ENCODE measurements around the gene ELP2. TPM values are rescaled to one million over a fixed set of nuclear protein-coding genes. Genes with fewer than 3 reads are reported as not detected.

ELP2 gene
- total and polyA plus RNA-seq, 2 experiments from 2014 or later, result 54.3 to 63.8 TPM

DNA sequence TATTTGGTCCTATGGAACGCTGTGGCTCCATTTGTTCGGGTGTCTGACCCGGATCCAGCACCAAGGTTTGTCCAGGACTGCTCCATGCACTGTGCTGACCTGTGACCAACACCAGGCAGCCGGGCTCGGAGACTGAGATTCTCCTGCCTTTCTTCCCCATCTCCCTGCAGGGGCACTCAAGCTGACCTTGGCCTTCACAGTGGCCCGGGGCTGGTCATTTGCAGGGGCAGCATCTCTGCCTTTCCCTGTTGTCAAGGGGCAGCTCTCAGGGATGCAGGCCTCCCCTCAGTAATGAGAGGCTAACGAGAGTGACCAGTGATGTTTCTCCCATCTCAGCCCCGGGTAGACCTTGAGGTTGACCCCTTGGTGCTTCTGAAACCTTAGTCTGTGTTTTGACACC lies 85.1 kb downstream of the ELP2 start:
- WGBS (ENCODE audit: low lambda C conversion rate, missing lambda C conversion rate), result 92% methylated on average over 8 of the region's 8 CpGs
- Histone ChIP-seq H3K27ac (no peak overlapping the region), H2AFZ (no peak overlapping the region), H3K4me2 (no peak overlapping the region), H4K20me1 (ENCODE audit: insufficient read depth, poor library complexity, severe bottlenecking) (no peaks in the 10 kb centered on the region), H3K4me1 (ENCODE audit: insufficient read depth) (no peaks in the 10 kb centered on the region), H3K9me2 (replicated peaks; ENCODE audit: insufficient read depth) (no peaks in the 10 kb centered on the region), H3K36me3 (replicated peaks; ENCODE audit: insufficient read depth, low read depth) (no peaks in the 10 kb centered on the region), H3K9me3 (ENCODE audit: low read depth) (no peaks in the 10 kb centered on the region), H3K27me3 (no peaks in the 10 kb centered on the region), H3K4me3 (no peak overlapping the region), H3K79me2 (no peaks in the 10 kb centered on the region)
- TF ChIP-seq, protein P1, sequence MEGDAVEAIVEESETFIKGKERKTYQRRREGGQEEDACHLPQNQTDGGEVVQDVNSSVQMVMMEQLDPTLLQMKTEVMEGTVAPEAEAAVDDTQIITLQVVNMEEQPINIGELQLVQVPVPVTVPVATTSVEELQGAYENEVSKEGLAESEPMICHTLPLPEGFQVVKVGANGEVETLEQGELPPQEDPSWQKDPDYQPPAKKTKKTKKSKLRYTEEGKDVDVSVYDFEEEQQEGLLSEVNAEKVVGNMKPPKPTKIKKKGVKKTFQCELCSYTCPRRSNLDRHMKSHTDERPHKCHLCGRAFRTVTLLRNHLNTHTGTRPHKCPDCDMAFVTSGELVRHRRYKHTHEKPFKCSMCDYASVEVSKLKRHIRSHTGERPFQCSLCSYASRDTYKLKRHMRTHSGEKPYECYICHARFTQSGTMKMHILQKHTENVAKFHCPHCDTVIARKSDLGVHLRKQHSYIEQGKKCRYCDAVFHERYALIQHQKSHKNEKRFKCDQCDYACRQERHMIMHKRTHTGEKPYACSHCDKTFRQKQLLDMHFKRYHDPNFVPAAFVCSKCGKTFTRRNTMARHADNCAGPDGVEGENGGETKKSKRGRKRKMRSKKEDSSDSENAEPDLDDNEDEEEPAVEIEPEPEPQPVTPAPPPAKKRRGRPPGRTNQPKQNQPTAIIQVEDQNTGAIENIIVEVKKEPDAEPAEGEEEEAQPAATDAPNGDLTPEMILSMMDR (IDR thresholded peaks at IDR 0.05; ENCODE audit: poor library complexity), result no peak
- no peak for TF ChIP-seq EZH2 (IDR thresholded peaks at IDR 0.05; ENCODE audit: borderline replicate concordance)
- no peak for TF ChIP-seq EZH2phosphoT487 (IDR thresholded peaks at IDR 0.05; ENCODE audit: low read depth, severe bottlenecking, unreplicated experiment)
- no peak for DNase-seq (ENCODE audit: low spot score)

DNA sequence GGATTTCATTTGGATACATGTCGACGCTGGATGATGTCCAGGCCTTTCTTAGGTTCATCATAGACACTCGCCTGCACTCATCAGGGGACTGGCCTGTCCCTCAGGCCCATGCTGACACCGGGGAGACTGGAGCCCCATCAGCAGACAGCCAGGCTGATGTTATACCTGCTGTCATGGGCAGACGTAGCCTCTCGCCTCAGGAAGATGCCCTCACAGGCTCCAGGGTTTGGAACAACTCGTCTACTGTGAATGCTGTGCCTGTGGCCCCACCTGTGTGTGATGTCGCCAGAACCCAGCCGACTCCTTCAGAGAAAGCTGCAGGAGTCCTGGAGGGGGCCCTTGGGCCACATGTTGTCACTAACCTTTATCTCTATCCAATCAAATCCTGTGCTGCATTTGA lies 85.9 kb downstream of the ELP2 start:
- H3K4me2 ChIP-seq, result no peak overlapping the region
- H3K79me2 ChIP-seq, result no peaks in the 10 kb centered on the region
- H2AFZ ChIP-seq, result no peak overlapping the region
- no peak overlapping the region for H3K27ac ChIP-seq
- H4K20me1 ChIP-seq (ENCODE audit: insufficient read depth, poor library complexity, severe bottlenecking), result no peaks in the 10 kb centered on the region
- H3K4me1 ChIP-seq (ENCODE audit: insufficient read depth), result no peaks in the 10 kb centered on the region
- DNase-seq (ENCODE audit: low spot score), result no peak
- no peaks in the 10 kb centered on the region for H3K9me2 ChIP-seq (replicated peaks; ENCODE audit: insufficient read depth)
- H3K36me3 ChIP-seq (replicated peaks; ENCODE audit: insufficient read depth, low read depth), result no peaks in the 10 kb centered on the region
- H3K4me3 ChIP-seq, result no peak overlapping the region
- no peaks in the 10 kb centered on the region for H3K27me3 ChIP-seq
- WGBS (ENCODE audit: low lambda C conversion rate, missing lambda C conversion rate), result 82% methylated on average over 9 of the region's 9 CpGs
- no peak for TF ChIP-seq EZH2phosphoT487 (IDR thresholded peaks at IDR 0.05; ENCODE audit: low read depth, severe bottlenecking, unreplicated experiment)
- TF ChIP-seq EZH2 (IDR thresholded peaks at IDR 0.05; ENCODE audit: borderline replicate concordance), result no peak
- TF ChIP-seq, protein P1 (IDR thresholded peaks at IDR 0.05; ENCODE audit: poor library complexity), result no peak
- H3K9me3 ChIP-seq (ENCODE audit: low read depth), result no peaks in the 10 kb centered on the region

- peak; percentile 38 for DNase-seq (ENCODE audit: low spot score)
- Histone ChIP-seq H3K4me3 (no peak overlapping the region), H3K36me3 (replicated peaks; ENCODE audit: insufficient read depth, low read depth) (no peaks in the 10 kb centered on the region), H3K4me1 (ENCODE audit: insufficient read depth) (no peaks in the 10 kb centered on the region), H2AFZ (no peak overlapping the region), H3K4me2 (no peak overlapping the region), H4K20me1 (ENCODE audit: insufficient read depth, poor library complexity, severe bottlenecking) (no peaks in the 10 kb centered on the region), H3K9me2 (replicated peaks; ENCODE audit: insufficient read depth) (no peaks in the 10 kb centered on the region), H3K79me2 (no peaks in the 10 kb centered on the region), H3K27ac (no peak overlapping the region), H3K9me3 (ENCODE audit: low read depth) (no peaks in the 10 kb centered on the region), H3K27me3 (no peaks in the 10 kb centered on the region)
- 76% methylated on average over 3 of the region's 3 CpGs for WGBS (ENCODE audit: low lambda C conversion rate, missing lambda C conversion rate)
- TF ChIP-seq EZH2phosphoT487 (IDR thresholded peaks at IDR 0.05; ENCODE audit: low read depth, severe bottlenecking, unreplicated experiment) (no peak), EZH2 (IDR thresholded peaks at IDR 0.05; ENCODE audit: borderline replicate concordance) (no peak)
- TF ChIP-seq, protein P1 (IDR thresholded peaks at IDR 0.05; ENCODE audit: poor library complexity), result no peak
Observed at GRCh38 chr18:36217348-36217747, 87.6 kb downstream of the ELP2 start.

DNA sequence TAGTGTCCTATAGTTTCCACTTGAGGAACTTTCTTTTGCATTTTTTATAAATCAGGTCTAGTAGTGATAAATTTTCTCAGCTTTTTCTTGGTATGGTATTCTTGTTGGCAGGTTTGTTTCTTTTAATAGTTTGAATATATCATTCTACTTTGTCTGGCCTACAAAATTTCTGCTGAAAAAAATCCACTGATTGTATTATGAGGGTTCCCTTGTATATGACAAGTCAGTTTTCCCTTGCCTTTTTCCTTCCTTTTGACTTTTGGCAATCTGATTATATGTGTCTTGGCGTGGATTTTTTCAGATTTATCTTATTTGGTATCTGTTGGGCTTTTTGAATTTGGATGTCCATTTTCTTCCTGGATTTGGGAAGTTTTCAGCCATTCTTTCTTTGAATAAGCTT lies 99.5 kb downstream of the ELP2 start:
- 78% methylated on average over 1 of the region's 1 CpG for WGBS (ENCODE audit: low lambda C conversion rate, missing lambda C conversion rate)
- Histone ChIP-seq H3K79me2 (no peaks in the 10 kb centered on the region), H3K4me3 (no peak overlapping the region), H3K9me3 (ENCODE audit: low read depth) (peaks cover 8% of the 10 kb centered on the region), H3K4me1 (ENCODE audit: insufficient read depth) (no peaks in the 10 kb centered on the region), H3K36me3 (replicated peaks; ENCODE audit: insufficient read depth, low read depth) (peaks cover 5% of the 10 kb centered on the region), H3K4me2 (no peak overlapping the region), H4K20me1 (ENCODE audit: insufficient read depth, poor library complexity, severe bottlenecking) (no peaks in the 10 kb centered on the region), H3K9me2 (replicated peaks; ENCODE audit: insufficient read depth) (no peaks in the 10 kb centered on the region), H2AFZ (no peak overlapping the region), H3K27ac (no peak overlapping the region), H3K27me3 (no peaks in the 10 kb centered on the region)
- no peak for DNase-seq (ENCODE audit: low spot score)
- TF ChIP-seq EZH2 (IDR thresholded peaks at IDR 0.05; ENCODE audit: borderline replicate concordance) (no peak), EZH2phosphoT487 (IDR thresholded peaks at IDR 0.05; ENCODE audit: low read depth, severe bottlenecking, unreplicated experiment) (no peak)
- TF ChIP-seq, protein P1 (IDR thresholded peaks at IDR 0.05; ENCODE audit: poor library complexity), result no peak

Measured in hepatocyte (in vitro differentiated cells).